K562 (cell line): ENCODE measurements around the gene PFDN2. TPM values are rescaled to one million over a fixed set of nuclear protein-coding genes. Genes with fewer than 3 reads are reported as not detected.

Experiments
- BRF1 ChIP-seq: IDR thresholded peaks from 3 replicates; pipeline ENCODE4 v1.6.1; 2011; ENCODE audit warnings: borderline replicate concordance, mild to moderate bottlenecking; ENCODE audit not compliant: insufficient read length; ENCODE audit errors: extremely low read depth
- CREB3L1 ChIP-seq: fragments of 450-650 bp; IDR thresholded peaks from 2 replicates; pipeline ENCODE4 v1.6.1; 2014; ENCODE audit warnings: low read depth, mild to moderate bottlenecking, moderate library complexity, borderline replicate concordance
- GATA2 ChIP-seq: sonication (generic); formaldehyde crosslinking; IDR thresholded peaks from 2 replicates; pipeline ENCODE4 v1.4.0; 2020; ENCODE audit warnings: mild to moderate bottlenecking, missing genetic modification reagents
- GATAD2B ChIP-seq: fragments of 450-650 bp; IDR thresholded peaks from 2 replicates; pipeline ENCODE4 v1.6.1; 2017; ENCODE audit warnings: mild to moderate bottlenecking, borderline replicate concordance
- HMG20A ChIP-seq: fragments of 450-650 bp; formaldehyde crosslinking; conservative IDR thresholded peaks from 2 replicates; pipeline ENCODE4 v1.4.0; 2020; ENCODE audit warnings: mild to moderate bottlenecking, mixed read lengths
- KDM5B ChIP-seq: fragments of 200-600 bp; sonication (generic); IDR thresholded peaks from 2 replicates; pipeline ENCODE4 v1.6.1; 2012; ENCODE audit warnings: low read depth, mild to moderate bottlenecking, moderate library complexity, low read length, control low read depth, inconsistent platforms; ENCODE audit not compliant: insufficient replicate concordance
- RBBP5 ChIP-seq: fragments of 200-600 bp; sonication (generic); IDR thresholded peaks from 2 replicates; pipeline ENCODE4 v1.6.1; 2012; ENCODE audit warnings: borderline replicate concordance, mild to moderate bottlenecking, low read length, control low read depth, inconsistent platforms; ENCODE audit not compliant: insufficient read depth, poor library complexity, severe bottlenecking
- SIX5 ChIP-seq, 2 experiments: IDR thresholded peaks; 2 replicates each; pipeline ENCODE4 v1.6.1; 2011; ENCODE audit warnings: low read length in 2 of 2, borderline replicate concordance in 1 of 2, low read depth in 1 of 2, mild to moderate bottlenecking in 1 of 2, moderate library complexity in 1 of 2; ENCODE audit not compliant: insufficient read depth in 1 of 2
- SMAD3 ChIP-seq: fragments of 450-650 bp; formaldehyde crosslinking; conservative IDR thresholded peaks from 2 replicates; pipeline ENCODE4 v1.4.0; 2020; ENCODE audit warnings: mild to moderate bottlenecking
- SMARCE1 ChIP-seq: fragments of 450-650 bp; IDR thresholded peaks from 2 replicates; pipeline ENCODE4 v1.7.1; 2016; ENCODE audit warnings: mild to moderate bottlenecking
- TCFL5 ChIP-seq: fragments of 250-450 bp; sonication (Bioruptor Pico); conservative IDR thresholded peaks from 2 replicates; pipeline ENCODE4 v1.6.1; 2021; ENCODE audit warnings: mild to moderate bottlenecking, moderate library complexity, matching md5 sums
- ZNF212 ChIP-seq: fragments of 450-650 bp; formaldehyde crosslinking; IDR thresholded peaks from 2 replicates; pipeline ENCODE4 v1.4.0; 2020; ENCODE audit warnings: mild to moderate bottlenecking
- ZNF316 ChIP-seq: fragments of 450-650 bp; IDR thresholded peaks from 2 replicates; pipeline ENCODE4 v1.6.1; 2016
- ZNF76 ChIP-seq: fragments of 250-450 bp; sonication (Bioruptor Pico); IDR thresholded peaks from 2 replicates; pipeline ENCODE4 v1.4.0; 2020; ENCODE audit warnings: mild to moderate bottlenecking, moderate library complexity, borderline replicate concordance
- polyA plus RNA-seq, 8 experiments: library from polyadenylated mRNA; depleted of rRNA in 4 of 8; stranded (reverse) in 5 of 8; unstranded in 3 of 8; fragments of >200 nt; fragmentation: Nextera tagmentation in 2 of 8; fragmentation: Illumina TruSeq in 1 of 8; extraction: Ambion mirVana in 2 of 8; extraction: Trizol in 1 of 8; gene quantifications; 2 replicates each; pipeline versions ENCODE4 v1.2.1 to v1.2.3, GENCODE V29; 2011 to 2014; ENCODE audit warnings: inconsistent platforms in 1 of 8, missing spikeins in 1 of 8
- total RNA-seq, 7 experiments: library from RNA; depleted of rRNA in 6 of 7; stranded (reverse); fragments of >200 nt in 6 of 7; fragmentation: Illumina TruSeq in 2 of 7; extraction: Trizol in 2 of 7; gene quantifications; 2 replicates each; pipeline versions ENCODE4 v1.2.1 to v1.2.3, GENCODE V29; 2011 to 2021; ENCODE audit warnings: low replicate concordance in 1 of 7
- TF ChIP-seq, protein P1 (sequence below): fragments of 250-450 bp; sonication (Bioruptor Pico); IDR thresholded peaks from 2 replicates; pipeline ENCODE4 v1.8.0; 2022; ENCODE audit warnings: inconsistent platforms
- TF ChIP-seq, protein P2 (sequence below): fragments of 450-650 bp; IDR thresholded peaks from 2 replicates; pipeline ENCODE4 v1.6.1; 2016; ENCODE audit warnings: low read depth

The PFDN2 gene
- total and polyA plus RNA-seq, 9 of the 15 experiments (the other 6 are each of a cell fraction or from before 2014, with no cell fraction given), result 50.2 to 361 (median 144) TPM

- TF ChIP-seq ZNF212 (no peak), SMARCE1 (no peak), CREB3L1 (peak; percentile 97), GATAD2B (0 out of 2 replicates have a peak, but pooled peaks have one; percentile 29), RBBP5 (peak; percentile 88), TCFL5 (CRISPR knock-in tag) (no peak), ZNF76 (CRISPR knock-in tag) (no peak), SIX5 (IDR thresholded peaks at IDR 0.05; ENCODE audit: borderline replicate concordance in 1 of 2, insufficient read depth in 1 of 2, low read depth in 1 of 2, low read length in 2 of 2) (peak; percentile 36 to 38; a peak in 1 of 4 replicates), BRF1 (no peak), HMG20A (0 out of 2 replicates have a peak, but pooled peaks have one; percentile 17), GATA2 (no peak), SMAD3 (CRISPR knock-in tag) (no peak), ZNF316 (no peak), KDM5B (peak; percentile 92)
- TF ChIP-seq, protein P1, sequence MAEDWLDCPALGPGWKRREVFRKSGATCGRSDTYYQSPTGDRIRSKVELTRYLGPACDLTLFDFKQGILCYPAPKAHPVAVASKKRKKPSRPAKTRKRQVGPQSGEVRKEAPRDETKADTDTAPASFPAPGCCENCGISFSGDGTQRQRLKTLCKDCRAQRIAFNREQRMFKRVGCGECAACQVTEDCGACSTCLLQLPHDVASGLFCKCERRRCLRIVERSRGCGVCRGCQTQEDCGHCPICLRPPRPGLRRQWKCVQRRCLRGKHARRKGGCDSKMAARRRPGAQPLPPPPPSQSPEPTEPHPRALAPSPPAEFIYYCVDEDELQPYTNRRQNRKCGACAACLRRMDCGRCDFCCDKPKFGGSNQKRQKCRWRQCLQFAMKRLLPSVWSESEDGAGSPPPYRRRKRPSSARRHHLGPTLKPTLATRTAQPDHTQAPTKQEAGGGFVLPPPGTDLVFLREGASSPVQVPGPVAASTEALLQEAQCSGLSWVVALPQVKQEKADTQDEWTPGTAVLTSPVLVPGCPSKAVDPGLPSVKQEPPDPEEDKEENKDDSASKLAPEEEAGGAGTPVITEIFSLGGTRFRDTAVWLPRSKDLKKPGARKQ (CRISPR knock-in tag), result no peak
- TF ChIP-seq, protein P2, sequence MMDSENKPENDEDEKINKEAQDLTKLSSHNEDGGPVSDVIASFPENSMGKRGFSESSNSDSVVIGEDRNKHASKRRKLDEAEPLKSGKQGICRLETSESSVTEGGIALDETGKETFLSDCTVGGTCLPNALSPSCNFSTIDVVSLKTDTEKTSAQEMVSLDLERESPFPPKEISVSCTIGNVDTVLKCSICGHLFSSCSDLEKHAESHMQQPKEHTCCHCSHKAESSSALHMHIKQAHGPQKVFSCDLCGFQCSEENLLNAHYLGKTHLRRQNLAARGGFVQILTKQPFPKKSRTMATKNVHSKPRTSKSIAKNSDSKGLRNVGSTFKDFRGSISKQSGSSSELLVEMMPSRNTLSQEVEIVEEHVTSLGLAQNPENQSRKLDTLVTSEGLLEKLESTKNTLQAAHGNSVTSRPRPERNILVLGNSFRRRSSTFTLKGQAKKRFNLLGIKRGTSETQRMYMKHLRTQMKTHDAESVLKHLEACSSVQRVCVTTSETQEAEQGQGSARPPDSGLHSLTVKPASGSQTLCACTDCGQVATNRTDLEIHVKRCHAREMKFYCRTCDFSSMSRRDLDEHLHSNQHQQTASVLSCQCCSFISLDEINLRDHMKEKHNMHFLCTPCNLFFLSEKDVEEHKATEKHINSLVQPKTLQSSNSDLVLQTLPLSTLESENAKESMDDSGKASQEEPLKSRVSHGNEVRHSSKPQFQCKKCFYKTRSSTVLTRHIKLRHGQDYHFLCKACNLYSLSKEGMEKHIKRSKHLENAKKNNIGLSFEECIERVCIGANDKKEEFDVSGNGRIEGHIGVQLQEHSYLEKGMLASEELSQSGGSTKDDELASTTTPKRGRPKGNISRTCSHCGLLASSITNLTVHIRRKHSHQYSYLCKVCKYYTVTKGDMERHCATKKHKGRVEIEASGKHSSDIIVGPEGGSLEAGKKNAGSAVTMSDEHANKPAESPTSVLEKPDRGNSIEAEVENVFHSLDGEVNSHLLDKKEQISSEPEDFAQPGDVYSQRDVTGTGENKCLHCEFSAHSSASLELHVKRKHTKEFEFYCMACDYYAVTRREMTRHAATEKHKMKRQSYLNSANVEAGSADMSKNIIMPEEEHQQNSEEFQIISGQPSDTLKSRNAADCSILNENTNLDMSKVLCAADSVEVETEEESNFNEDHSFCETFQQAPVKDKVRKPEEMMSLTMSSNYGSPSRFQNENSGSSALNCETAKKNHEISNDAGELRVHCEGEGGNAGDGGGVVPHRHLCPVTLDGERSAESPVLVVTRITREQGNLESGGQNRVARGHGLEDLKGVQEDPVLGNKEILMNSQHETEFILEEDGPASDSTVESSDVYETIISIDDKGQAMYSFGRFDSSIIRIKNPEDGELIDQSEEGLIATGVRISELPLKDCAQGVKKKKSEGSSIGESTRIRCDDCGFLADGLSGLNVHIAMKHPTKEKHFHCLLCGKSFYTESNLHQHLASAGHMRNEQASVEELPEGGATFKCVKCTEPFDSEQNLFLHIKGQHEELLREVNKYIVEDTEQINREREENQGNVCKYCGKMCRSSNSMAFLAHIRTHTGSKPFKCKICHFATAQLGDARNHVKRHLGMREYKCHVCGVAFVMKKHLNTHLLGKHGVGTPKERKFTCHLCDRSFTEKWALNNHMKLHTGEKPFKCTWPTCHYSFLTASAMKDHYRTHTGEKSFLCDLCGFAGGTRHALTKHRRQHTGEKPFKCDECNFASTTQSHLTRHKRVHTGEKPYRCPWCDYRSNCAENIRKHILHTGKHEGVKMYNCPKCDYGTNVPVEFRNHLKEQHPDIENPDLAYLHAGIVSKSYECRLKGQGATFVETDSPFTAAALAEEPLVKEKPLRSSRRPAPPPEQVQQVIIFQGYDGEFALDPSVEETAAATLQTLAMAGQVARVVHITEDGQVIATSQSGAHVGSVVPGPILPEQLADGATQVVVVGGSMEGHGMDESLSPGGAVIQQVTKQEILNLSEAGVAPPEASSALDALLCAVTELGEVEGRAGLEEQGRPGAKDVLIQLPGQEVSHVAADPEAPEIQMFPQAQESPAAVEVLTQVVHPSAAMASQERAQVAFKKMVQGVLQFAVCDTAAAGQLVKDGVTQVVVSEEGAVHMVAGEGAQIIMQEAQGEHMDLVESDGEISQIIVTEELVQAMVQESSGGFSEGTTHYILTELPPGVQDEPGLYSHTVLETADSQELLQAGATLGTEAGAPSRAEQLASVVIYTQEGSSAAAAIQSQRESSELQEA, result 0 out of 2 replicates have a peak, but pooled peaks have one; percentile 13
Measured at GRCh38 chr1:161153682-161154337, 36.0 kb upstream of the PFDN2 start, which contains the start of gene UFC1 (continued).
